Measurements from ENCODE around the gene SPTBN4. TPM values are rescaled to one million over a fixed set of nuclear protein-coding genes. Genes with fewer than 3 reads are reported as not detected.
"Not testable (repeated sequence)": the region's sequence is repeated elsewhere in the genome, so short reads cannot be mapped to it uniquely, and the experiment has no call there.

SPTBN4 gene
- total RNA-seq, 1 donor from 2014 or later, result 3.4 TPM

DNA sequence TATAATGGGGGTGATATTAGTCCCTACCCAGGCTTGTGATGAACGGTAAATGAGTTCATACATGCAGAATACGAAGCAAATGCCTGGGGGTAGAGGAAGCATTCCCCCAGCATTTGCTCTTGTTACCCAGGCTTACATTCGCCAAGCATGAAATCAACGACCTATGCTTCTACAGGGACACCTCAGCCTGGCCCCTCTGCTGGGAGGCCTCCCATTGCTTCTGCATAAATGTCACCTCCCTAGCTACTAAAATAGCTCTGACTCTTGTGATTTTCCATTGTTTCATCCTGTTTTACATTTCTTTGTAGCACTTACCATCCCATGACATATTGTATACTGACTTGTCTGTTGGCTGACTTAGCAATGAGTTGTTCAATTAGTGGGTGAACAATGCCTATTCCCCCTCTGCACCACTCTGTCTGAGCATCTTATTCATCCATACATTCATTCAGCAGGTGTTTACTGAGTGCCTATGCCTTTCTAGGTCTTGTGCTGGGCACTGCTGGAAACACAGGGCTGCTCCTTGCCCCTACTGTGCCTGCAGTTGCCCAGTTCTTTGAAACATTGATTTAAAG is 47.0 kb downstream of the SPTBN4 start:
- Mint-ChIP-seq H3K27ac (no peak overlapping the region), H3K4me3 (no peak overlapping the region), H3K27me3 (ENCODE audit: low read depth) (peaks cover 86% of the 10 kb centered on the region), H3K4me1 (no peaks in the 10 kb centered on the region), H3K36me3 (no peaks in the 10 kb centered on the region), H3K9me3 (no peaks in the 10 kb centered on the region)
- TF ChIP-seq, protein P1, sequence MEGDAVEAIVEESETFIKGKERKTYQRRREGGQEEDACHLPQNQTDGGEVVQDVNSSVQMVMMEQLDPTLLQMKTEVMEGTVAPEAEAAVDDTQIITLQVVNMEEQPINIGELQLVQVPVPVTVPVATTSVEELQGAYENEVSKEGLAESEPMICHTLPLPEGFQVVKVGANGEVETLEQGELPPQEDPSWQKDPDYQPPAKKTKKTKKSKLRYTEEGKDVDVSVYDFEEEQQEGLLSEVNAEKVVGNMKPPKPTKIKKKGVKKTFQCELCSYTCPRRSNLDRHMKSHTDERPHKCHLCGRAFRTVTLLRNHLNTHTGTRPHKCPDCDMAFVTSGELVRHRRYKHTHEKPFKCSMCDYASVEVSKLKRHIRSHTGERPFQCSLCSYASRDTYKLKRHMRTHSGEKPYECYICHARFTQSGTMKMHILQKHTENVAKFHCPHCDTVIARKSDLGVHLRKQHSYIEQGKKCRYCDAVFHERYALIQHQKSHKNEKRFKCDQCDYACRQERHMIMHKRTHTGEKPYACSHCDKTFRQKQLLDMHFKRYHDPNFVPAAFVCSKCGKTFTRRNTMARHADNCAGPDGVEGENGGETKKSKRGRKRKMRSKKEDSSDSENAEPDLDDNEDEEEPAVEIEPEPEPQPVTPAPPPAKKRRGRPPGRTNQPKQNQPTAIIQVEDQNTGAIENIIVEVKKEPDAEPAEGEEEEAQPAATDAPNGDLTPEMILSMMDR (IDR thresholded peaks at IDR 0.05; ENCODE audit: unreplicated experiment), result no peak
- no peak for DNase-seq (ENCODE audit: low spot score in 2 of 2, unreplicated experiment in 2 of 2)

DNA sequence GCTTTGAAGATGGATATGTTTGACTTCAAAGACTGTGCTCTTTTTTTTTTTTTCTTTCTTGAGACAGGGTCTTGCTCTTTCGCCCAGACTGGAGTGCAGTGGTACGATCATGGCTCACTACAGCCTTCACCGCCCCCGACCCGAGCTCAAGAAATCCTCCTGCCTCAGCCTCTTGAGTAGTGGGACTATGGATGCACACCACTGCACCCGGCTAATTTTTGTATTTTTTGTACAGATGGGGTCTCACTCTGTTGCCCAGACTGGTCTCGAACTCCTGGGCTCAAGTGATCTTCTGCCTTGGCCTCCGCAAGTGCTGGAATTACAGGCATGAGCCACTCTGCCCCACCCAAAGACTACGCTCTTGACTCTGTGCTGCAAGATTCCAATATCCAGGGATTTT is 50.4 kb downstream of the SPTBN4 start:
- H3K27ac Mint-ChIP-seq, result no peak overlapping the region
- no peaks in the 10 kb centered on the region for H3K9me3 Mint-ChIP-seq
- H3K4me1 Mint-ChIP-seq, result no peaks in the 10 kb centered on the region
- H3K36me3 Mint-ChIP-seq, result no peaks in the 10 kb centered on the region
- H3K4me3 Mint-ChIP-seq, result no peak overlapping the region
- DNase-seq (ENCODE audit: low spot score in 2 of 2, unreplicated experiment in 2 of 2), result no peak
- H3K27me3 Mint-ChIP-seq (ENCODE audit: low read depth), result peaks cover 86% of the 10 kb centered on the region
- TF ChIP-seq, protein P1 (IDR thresholded peaks at IDR 0.05; ENCODE audit: unreplicated experiment), result no peak

DNA sequence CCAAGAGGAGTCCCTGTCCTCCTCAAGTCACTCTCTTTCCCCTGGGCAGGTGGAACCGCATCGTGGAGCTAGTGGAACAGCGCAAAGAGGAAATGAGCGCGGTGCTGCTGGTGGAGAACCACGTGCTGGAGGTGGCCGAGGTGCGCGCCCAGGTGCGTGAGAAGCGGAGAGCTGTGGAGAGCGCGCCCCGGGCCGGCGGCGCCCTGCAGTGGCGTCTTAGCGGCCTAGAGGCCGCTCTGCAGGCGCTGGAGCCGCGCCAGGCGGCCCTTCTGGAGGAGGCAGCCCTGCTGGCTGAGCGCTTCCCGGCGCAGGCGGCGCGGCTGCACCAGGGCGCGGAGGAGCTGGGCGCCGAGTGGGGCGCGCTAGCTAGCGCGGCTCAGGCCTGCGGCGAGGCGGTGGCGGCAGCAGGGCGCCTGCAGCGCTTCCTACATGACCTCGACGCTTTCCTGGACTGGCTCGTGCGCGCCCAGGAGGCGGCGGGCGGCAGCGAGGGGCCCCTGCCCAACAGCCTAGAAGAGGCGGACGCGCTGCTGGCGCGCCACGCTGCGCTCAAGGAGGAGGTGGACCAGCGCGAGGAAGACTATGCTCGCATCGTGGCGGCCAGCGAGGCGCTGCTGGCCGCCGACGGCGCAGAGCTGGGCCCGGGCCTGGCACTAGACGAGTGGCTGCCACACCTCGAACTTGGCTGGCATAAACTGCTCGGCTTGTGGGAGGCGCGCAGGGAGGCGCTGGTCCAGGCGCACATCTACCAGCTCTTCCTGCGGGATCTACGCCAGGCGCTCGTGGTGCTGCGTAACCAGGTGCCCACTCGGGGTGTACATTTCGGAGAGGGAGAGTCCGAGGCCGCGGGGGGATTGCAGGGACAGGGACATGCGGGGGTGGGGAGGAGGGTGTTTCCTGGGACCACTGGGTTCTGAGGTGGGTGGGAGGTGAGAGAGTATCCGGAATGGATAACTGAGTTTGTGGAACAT is 52.8 kb downstream of the SPTBN4 start:
- TF ChIP-seq, protein P1 (IDR thresholded peaks at IDR 0.05; ENCODE audit: unreplicated experiment), result no peak
- no peaks in the 10 kb centered on the region for H3K9me3 Mint-ChIP-seq
- H3K4me3 Mint-ChIP-seq, result no peak overlapping the region
- peaks cover 70% of the 10 kb centered on the region for H3K27me3 Mint-ChIP-seq (ENCODE audit: low read depth)
- H3K27ac Mint-ChIP-seq, result no peak overlapping the region
- no peak for DNase-seq (ENCODE audit: low spot score in 2 of 2, unreplicated experiment in 2 of 2)
- no peaks in the 10 kb centered on the region for H3K36me3 Mint-ChIP-seq
- H3K4me1 Mint-ChIP-seq, result no peaks in the 10 kb centered on the region

DNA sequence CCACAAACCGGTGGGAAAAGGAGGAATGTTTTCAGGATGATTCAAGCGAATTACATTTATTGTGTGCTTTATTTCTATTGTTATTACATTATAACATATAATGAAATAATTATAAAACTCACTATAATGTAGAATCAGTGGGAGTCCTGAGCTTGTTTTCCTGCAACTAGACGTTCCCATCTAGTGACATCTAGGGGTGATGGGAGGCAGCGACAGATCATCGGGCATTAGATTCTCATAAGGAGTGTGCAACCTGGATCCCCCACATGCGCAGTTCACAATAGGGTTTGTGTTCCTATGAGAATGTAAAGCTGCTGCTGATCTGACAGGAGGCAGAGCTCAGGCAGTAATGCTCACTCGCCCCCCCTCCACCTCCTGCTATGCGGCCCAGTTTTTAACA is 54.5 kb downstream of the SPTBN4 start:
- DNase-seq (ENCODE audit: low spot score in 2 of 2, unreplicated experiment in 2 of 2), result no peak
- TF ChIP-seq, protein P1 (IDR thresholded peaks at IDR 0.05; ENCODE audit: unreplicated experiment), result no peak
- no peak overlapping the region for H3K4me3 Mint-ChIP-seq
- H3K9me3 Mint-ChIP-seq, result no peaks in the 10 kb centered on the region
- H3K27me3 Mint-ChIP-seq (ENCODE audit: low read depth), result peaks cover 67% of the 10 kb centered on the region
- no peak overlapping the region for H3K27ac Mint-ChIP-seq
- no peaks in the 10 kb centered on the region for H3K4me1 Mint-ChIP-seq
- no peaks in the 10 kb centered on the region for H3K36me3 Mint-ChIP-seq

DNA sequence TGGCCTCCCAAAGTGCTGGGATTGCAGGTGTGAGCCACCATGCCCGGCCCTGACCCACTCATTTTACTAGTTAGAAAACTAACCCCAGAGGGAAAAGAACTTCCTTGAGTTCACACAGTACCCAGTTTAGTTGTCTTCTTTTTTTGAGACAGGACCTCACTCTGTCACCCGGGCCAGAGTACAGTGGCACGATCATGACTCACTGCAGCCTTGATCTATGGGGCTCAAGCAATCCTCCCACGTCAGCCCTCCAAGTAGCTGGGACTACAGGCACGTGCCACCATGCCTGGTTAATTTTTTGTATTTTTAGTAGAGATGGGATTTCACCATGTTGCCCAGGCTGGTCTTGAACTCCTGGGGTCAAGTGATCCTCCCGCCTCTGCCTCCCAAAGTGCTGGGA is 55.1 kb downstream of the SPTBN4 start:
- DNase-seq (ENCODE audit: low spot score in 2 of 2, unreplicated experiment in 2 of 2); H3K27ac Mint-ChIP-seq; H3K4me3 Mint-ChIP-seq; H3K4me1 Mint-ChIP-seq; H3K9me3 Mint-ChIP-seq; H3K36me3 Mint-ChIP-seq: not testable (repeated sequence)
- H3K27me3 Mint-ChIP-seq (ENCODE audit: low read depth), result peaks cover 63% of the 10 kb centered on the region

Measured in mesothelial cell of epicardium (in vitro differentiated cells).